Measurements from ENCODE around the gene FLNB. TPM values are rescaled to one million over a fixed set of nuclear protein-coding genes. Genes with fewer than 3 reads are reported as not detected.

The FLNB gene
- total and polyA plus RNA-seq, 9 of the 15 experiments (the other 6 are each of a cell fraction or from before 2014, with no cell fraction given) = 9.4 to 48.1 (median 25.6) TPM

DNA sequence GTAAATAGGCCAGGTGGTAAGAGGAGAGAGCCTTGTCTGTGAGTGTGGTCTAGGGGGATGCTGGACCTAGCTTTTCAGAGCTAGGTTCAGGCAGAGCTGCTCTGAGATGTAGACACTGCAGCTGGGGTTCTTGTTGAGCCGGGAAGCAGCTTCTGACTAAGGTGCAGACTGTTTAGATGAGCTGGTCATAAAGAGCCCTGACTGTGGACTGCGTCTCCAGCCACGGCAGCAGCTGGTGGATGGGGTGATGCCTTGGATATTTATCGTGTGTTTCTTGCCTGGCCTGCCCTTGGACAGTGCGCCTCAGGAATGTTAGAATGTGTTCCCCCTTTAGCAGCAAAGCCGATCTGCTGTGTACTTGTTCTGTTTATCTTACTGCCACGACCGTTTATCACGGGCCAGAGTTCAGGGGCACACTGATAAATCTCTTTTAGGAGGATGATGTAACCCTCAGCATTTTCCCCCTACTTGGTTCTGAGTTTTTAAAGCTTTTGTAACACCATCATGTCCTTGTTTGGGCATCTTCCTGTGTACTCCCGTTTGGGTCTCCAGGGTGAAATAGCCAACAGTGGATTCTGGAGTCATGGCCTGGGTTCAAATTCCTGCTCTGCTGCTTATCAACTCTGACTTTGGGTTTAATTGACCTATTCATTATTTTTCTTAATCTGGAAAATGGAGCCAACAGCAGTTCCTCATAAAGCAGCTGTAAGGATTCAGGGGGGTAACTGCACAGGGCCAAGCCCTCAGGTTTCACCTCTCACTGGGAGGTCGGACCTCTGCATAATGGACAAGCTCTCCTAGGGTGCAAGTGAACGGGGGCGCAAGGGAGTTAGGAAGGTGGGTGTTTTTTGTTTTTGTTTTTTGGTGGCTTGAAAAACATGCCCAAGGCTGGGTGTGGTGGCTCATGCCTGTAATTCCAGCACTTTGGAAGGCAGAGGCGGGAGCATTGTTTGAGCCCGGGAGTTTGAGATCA is 51.4 kb downstream of the FLNB start (continued):
- TF ChIP-seq, protein P1, sequence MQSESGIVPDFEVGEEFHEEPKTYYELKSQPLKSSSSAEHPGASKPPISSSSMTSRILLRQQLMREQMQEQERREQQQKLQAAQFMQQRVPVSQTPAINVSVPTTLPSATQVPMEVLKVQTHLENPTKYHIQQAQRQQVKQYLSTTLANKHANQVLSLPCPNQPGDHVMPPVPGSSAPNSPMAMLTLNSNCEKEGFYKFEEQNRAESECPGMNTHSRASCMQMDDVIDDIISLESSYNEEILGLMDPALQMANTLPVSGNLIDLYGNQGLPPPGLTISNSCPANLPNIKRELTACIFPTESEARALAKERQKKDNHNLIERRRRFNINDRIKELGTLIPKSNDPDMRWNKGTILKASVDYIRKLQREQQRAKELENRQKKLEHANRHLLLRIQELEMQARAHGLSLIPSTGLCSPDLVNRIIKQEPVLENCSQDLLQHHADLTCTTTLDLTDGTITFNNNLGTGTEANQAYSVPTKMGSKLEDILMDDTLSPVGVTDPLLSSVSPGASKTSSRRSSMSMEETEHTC (IDR thresholded peaks at IDR 0.05) = no peak
- TF ChIP-seq IFI16 (CRISPR knock-in tag; IDR thresholded peaks at IDR 0.05) (no peak), MCM2 (IDR thresholded peaks at IDR 0.05; ENCODE audit: low read depth) (no peak), MYNN (IDR thresholded peaks at IDR 0.05) (0 out of 2 replicates have a peak, but pooled peaks have one; percentile 27), MYNN (CRISPR knock-in tag; IDR thresholded peaks at IDR 0.05) (no peak), GATA2 (CRISPR knock-in tag; IDR thresholded peaks at IDR 0.05) (no peak), MCM5 (IDR thresholded peaks at IDR 0.05; ENCODE audit: low read depth) (no peak), PRPF4 (IDR thresholded peaks at IDR 0.05; ENCODE audit: insufficient read depth, low read depth, low read length, poor library complexity, severe bottlenecking) (no peak), ZNF146 (CRISPR knock-in tag; IDR thresholded peaks at IDR 0.05; ENCODE audit: unreplicated experiment) (no peak), TAL1 (IDR thresholded peaks at IDR 0.05) (peak; percentile 53; the same call in 1 of the 2 replicates), ZNF584 (CRISPR knock-in tag; IDR thresholded peaks at IDR 0.05; ENCODE audit: low read depth) (peak; percentile 72; the same call in 1 of the 2 replicates), SOX6 (IDR thresholded peaks at IDR 0.05) (peak; percentile 82), MYBL2 (IDR thresholded peaks at IDR 0.05; ENCODE audit: low read depth) (peak; percentile 63), MYBL2 (CRISPR knock-in tag; IDR thresholded peaks at IDR 0.05; ENCODE audit: borderline replicate concordance) (no peak)
- TF ChIP-seq, protein P2, sequence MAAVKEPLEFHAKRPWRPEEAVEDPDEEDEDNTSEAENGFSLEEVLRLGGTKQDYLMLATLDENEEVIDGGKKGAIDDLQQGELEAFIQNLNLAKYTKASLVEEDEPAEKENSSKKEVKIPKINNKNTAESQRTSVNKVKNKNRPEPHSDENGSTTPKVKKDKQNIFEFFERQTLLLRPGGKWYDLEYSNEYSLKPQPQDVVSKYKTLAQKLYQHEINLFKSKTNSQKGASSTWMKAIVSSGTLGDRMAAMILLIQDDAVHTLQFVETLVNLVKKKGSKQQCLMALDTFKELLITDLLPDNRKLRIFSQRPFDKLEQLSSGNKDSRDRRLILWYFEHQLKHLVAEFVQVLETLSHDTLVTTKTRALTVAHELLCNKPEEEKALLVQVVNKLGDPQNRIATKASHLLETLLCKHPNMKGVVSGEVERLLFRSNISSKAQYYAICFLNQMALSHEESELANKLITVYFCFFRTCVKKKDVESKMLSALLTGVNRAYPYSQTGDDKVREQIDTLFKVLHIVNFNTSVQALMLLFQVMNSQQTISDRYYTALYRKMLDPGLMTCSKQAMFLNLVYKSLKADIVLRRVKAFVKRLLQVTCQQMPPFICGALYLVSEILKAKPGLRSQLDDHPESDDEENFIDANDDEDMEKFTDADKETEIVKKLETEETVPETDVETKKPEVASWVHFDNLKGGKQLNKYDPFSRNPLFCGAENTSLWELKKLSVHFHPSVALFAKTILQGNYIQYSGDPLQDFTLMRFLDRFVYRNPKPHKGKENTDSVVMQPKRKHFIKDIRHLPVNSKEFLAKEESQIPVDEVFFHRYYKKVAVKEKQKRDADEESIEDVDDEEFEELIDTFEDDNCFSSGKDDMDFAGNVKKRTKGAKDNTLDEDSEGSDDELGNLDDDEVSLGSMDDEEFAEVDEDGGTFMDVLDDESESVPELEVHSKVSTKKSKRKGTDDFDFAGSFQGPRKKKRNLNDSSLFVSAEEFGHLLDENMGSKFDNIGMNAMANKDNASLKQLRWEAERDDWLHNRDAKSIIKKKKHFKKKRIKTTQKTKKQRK (IDR thresholded peaks at IDR 0.05; ENCODE audit: borderline replicate concordance, low read depth, low read length) = no peak
- TF ChIP-seq, protein P3, sequence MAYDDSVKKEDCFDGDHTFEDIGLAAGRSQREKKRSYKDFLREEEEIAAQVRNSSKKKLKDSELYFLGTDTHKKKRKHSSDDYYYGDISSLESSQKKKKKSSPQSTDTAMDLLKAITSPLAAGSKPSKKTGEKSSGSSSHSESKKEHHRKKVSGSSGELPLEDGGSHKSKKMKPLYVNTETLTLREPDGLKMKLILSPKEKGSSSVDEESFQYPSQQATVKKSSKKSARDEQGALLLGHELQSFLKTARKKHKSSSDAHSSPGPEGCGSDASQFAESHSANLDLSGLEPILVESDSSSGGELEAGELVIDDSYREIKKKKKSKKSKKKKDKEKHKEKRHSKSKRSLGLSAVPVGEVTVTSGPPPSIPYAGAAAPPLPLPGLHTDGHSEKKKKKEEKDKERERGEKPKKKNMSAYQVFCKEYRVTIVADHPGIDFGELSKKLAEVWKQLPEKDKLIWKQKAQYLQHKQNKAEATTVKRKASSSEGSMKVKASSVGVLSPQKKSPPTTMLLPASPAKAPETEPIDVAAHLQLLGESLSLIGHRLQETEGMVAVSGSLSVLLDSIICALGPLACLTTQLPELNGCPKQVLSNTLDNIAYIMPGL (CRISPR knock-in tag; IDR thresholded peaks at IDR 0.05) = no peak
- TF ChIP-seq, protein P4, sequence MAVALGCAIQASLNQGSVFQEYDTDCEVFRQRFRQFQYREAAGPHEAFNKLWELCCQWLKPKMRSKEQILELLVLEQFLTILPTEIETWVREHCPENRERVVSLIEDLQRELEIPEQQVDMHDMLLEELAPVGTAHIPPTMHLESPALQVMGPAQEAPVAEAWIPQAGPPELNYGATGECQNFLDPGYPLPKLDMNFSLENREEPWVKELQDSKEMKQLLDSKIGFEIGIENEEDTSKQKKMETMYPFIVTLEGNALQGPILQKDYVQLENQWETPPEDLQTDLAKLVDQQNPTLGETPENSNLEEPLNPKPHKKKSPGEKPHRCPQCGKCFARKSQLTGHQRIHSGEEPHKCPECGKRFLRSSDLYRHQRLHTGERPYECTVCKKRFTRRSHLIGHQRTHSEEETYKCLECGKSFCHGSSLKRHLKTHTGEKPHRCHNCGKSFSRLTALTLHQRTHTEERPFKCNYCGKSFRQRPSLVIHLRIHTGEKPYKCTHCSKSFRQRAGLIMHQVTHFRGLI (CRISPR knock-in tag; IDR thresholded peaks at IDR 0.05) = no peak
- TF ChIP-seq, protein P5, sequence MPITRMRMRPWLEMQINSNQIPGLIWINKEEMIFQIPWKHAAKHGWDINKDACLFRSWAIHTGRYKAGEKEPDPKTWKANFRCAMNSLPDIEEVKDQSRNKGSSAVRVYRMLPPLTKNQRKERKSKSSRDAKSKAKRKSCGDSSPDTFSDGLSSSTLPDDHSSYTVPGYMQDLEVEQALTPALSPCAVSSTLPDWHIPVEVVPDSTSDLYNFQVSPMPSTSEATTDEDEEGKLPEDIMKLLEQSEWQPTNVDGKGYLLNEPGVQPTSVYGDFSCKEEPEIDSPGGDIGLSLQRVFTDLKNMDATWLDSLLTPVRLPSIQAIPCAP (CRISPR knock-in tag; IDR thresholded peaks at IDR 0.05; ENCODE audit: borderline replicate concordance) = no peak

All from K562 (cell line).